Ovary (tissue), 9 donors: Measurements from ENCODE around the gene NOL9. TPM values are rescaled to one million over a fixed set of nuclear protein-coding genes. Genes with fewer than 3 reads are reported as not detected.

Experiments
- DNase-seq, 5 donors: peaks; one replicate each; pipeline ENCODE4 v3.0.0-alpha.2; 2019 to 2020
- H3K27ac ChIP-seq, 2 donors: fragments of 200-600 bp; one replicate each; pipeline versions ENCODE4 v1.5.1 to v1.8.0; 2019 to 2022
- H3K27me3 ChIP-seq: fragments of 200-600 bp; one replicate; pipeline ENCODE4 v1.8.0; 2022
- H3K36me3 ChIP-seq: fragments of 200-600 bp; sonication (generic); one replicate; pipeline ENCODE4 v1.5.1; 2019
- H3K4me1 ChIP-seq: one replicate; pipeline ENCODE4 v1.8.1; 2013; ENCODE audit warnings: mild to moderate bottlenecking, moderate library complexity; ENCODE audit not compliant: insufficient read depth
- H3K4me3 ChIP-seq: fragments of 200-600 bp; sonication (generic); one replicate; pipeline ENCODE4 v1.5.1; 2017
- H3K9me3 ChIP-seq, 2 donors: fragments of 200-600 bp in 1 of 2; sonication (generic) in 1 of 2; one replicate each; pipeline versions ENCODE4 v1.5.1 to v1.8.1; 2013 to 2019; ENCODE audit warnings: mild to moderate bottlenecking in 1 of 2, moderate library complexity in 1 of 2
- CTCF ChIP-seq, 3 donors: fragments of 450-650 bp in 2 of 3; fragments of 200-600 bp in 1 of 3; IDR thresholded peaks; one replicate each; pipeline versions ENCODE4 v1.5.1 to v1.8.0; 2016 to 2022; ENCODE audit warnings: antibody characterized with exemption in 3 of 3, mild to moderate bottlenecking in 1 of 3
- EP300 ChIP-seq: sonication (generic); formaldehyde crosslinking; IDR thresholded peaks from one replicate; pipeline ENCODE4 v1.6.1; 2017; ENCODE audit warnings: antibody characterized with exemption
- POLR2A ChIP-seq: fragments of 450-650 bp; IDR thresholded peaks from one replicate; pipeline ENCODE4 v1.6.1; 2017; ENCODE audit warnings: antibody characterized with exemption, mild to moderate bottlenecking, moderate library complexity
- WGBS, 3 donors: extraction: QIAGEN DNeasy Blood & Tissue Kit in 1 of 3; methylation state at CpG; one replicate each; pipeline versions ENCODE4 v1.1.5 to v1.1.7; 2013 to 2017; 5-methylcytosine and 5-hydroxymethylcytosine counted together
- intact Hi-C, 4 donors: fragments of 100-400 bp; cut with DNase I; formaldehyde crosslinking; loops; one replicate each; pipeline versions ENCODE4 v1.11.0 to v1.15.1; 2022 to 2023
- polyA plus RNA-seq, 2 donors: library from polyadenylated mRNA; stranded (reverse); fragments of 200-250 nt in 1 of 2; fragments of 350-450 nt in 1 of 2; fragmentation: Illumina TruSeq in 1 of 2; extraction: RNeasy Lipid Tissue Mini Kit (QIAGEN cat#74804) in 1 of 2; gene quantifications; one replicate each; pipeline ENCODE4 v1.2.3, GENCODE V29; 2013 to 2014
- total RNA-seq, 7 donors: library from RNA; depleted of rRNA in 2 of 7; stranded (reverse); fragments of >200 nt in 2 of 7; fragmentation: NEBNext Ultra II Directional in 3 of 7; extraction: Animal tissue kit (Norgen Biotek cat#: 25700) in 3 of 7; gene quantifications; one replicate each; pipeline versions ENCODE4 v1.1.0 to v1.2.4, GENCODE V29; 2016 to 2023
- donor health status: DM: no; HTN: no; CAD: no; lungs with moderate emphysema.
- donor health status: DM: no; HTN: no; CAD: no.
- donor health status: Bipolar disorder and iron deficiency.
- donor health status: DM: yes; HTN: yes; CAD: no.
- donor health status: DM: no; HTN: no; CAD: no.
- donor health status: DM: yes; HTN: yes; CAD: no.

The NOL9 gene
- total and polyA plus RNA-seq, 9 donors: 7.2 to 38.9 (median 25.8) TPM

- WGBS, 3 donors: 77 to 79% (median 78%) methylated on average over 6 of the region's 6 CpGs
- intact Hi-C loops: no loop called here
- no peaks in the 10 kb centered on the region for H3K36me3 ChIP-seq
- no peaks in the 10 kb centered on the region for H3K27me3 ChIP-seq
- no peak overlapping the region for H3K4me3 ChIP-seq
- no peak overlapping the region for H3K27ac ChIP-seq
- no peaks in the 10 kb centered on the region for H3K9me3 ChIP-seq
- no peak for TF ChIP-seq POLR2A
- TF ChIP-seq CTCF (IDR thresholded peaks at IDR 0.05): no peak
- no peak for TF ChIP-seq EP300
- no peak for DNase-seq
- H3K4me1 ChIP-seq: peaks cover 4% of the 10 kb centered on the region
Observed at GRCh38 chr1:6577831-6578525, 23.7 kb upstream of the NOL9 start.

- Histone ChIP-seq H3K27me3 (no peaks in the 10 kb centered on the region), H3K4me3 (no peak overlapping the region), H3K36me3 (no peaks in the 10 kb centered on the region), H3K4me1 (no peaks in the 10 kb centered on the region), H3K9me3 (no peaks in the 10 kb centered on the region), H3K27ac (no peak overlapping the region)
- TF ChIP-seq EP300 (no peak), CTCF (IDR thresholded peaks at IDR 0.05) (no peak), POLR2A (no peak)
- WGBS, 3 donors: 77 to 85% (median 83%) methylated on average over 14 of the region's 14 CpGs
- intact Hi-C loops: no loop called here
- DNase-seq: no peak
Observed at GRCh38 chr1:6574818-6575217, 20.5 kb upstream of the NOL9 start.

- TF ChIP-seq POLR2A: no peak
- no peak for TF ChIP-seq CTCF (IDR thresholded peaks at IDR 0.05)
- TF ChIP-seq EP300: no peak
- no peaks in the 10 kb centered on the region for H3K4me1 ChIP-seq
- no peaks in the 10 kb centered on the region for H3K27me3 ChIP-seq
- 74 to 78% (median 75%) methylated on average over 8 of the region's 8 CpGs for WGBS, 3 donors
- H3K9me3 ChIP-seq: no peaks in the 10 kb centered on the region
- intact Hi-C loops: no loop called here
- no peak for DNase-seq
- H3K36me3 ChIP-seq: no peaks in the 10 kb centered on the region
- no peak overlapping the region for H3K4me3 ChIP-seq
- no peak overlapping the region for H3K27ac ChIP-seq
Observed at GRCh38 chr1:6574025-6574620, 19.8 kb upstream of the NOL9 start.

GRCh38 chr1:6572653-6573383, 18.5 kb upstream of the NOL9 start:
- TF ChIP-seq POLR2A (no peak), EP300 (no peak), CTCF (IDR thresholded peaks at IDR 0.05) (no peak)
- Histone ChIP-seq H3K4me3 (no peak overlapping the region), H3K27ac (no peak overlapping the region), H3K27me3 (no peaks in the 10 kb centered on the region), H3K36me3 (no peaks in the 10 kb centered on the region), H3K4me1 (no peaks in the 10 kb centered on the region), H3K9me3 (no peaks in the 10 kb centered on the region)
- no peak for DNase-seq
- 61 to 80% (median 69%) methylated on average over 12 of the region's 12 CpGs for WGBS, 3 donors
- intact Hi-C loops: no loop called here
